K562 (cell line): ENCODE results near the gene THEMIS.

Source experiments
- MAFK ChIP-seq: IDR thresholded peaks from 2 replicates; pipeline ENCODE4 v1.6.1; 2011; ENCODE audit warnings: low read length, improper control_type of control experiment
- TF ChIP-seq, protein P1 (sequence below): conservative IDR thresholded peaks from 2 replicates; pipeline ENCODE4 v1.6.1; 2011; ENCODE audit warnings: low read depth, mild to moderate bottlenecking, low read length; ENCODE audit not compliant: control insufficient read depth
- TF ChIP-seq, protein P2 (sequence below), 2 experiments: fragments of 450-650 bp in 1 of 2; IDR thresholded peaks; 2 replicates each; pipeline ENCODE4 v1.6.1; 2011 to 2017; ENCODE audit warnings: low read depth in 2 of 2, antibody characterized with exemption in 1 of 2, borderline replicate concordance in 1 of 2, low read length in 1 of 2, mild to moderate bottlenecking in 1 of 2, mixed read lengths in 1 of 2; ENCODE audit not compliant: control insufficient read depth in 1 of 2

DNA sequence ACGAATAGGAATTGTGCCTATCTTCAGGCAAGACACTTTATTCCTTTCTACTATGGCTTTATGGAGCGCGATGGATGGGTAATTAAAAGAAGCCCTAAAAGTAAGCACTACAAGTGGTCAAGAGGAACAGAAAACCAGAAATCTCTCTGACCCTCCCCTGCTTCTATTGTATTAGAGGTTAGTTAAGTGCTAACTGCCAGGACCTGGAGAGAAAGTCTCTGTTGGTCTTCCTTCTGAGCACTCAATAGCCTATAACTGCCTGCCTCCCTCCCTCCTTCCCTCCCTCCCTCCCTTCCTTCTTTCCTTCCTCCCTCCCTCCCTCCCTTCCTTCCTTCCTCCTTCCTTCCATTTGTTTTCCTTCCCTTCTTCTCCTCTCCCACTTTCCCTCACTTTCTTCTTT is 190.2 kb downstream of the THEMIS start:
- TF ChIP-seq, protein P1, sequence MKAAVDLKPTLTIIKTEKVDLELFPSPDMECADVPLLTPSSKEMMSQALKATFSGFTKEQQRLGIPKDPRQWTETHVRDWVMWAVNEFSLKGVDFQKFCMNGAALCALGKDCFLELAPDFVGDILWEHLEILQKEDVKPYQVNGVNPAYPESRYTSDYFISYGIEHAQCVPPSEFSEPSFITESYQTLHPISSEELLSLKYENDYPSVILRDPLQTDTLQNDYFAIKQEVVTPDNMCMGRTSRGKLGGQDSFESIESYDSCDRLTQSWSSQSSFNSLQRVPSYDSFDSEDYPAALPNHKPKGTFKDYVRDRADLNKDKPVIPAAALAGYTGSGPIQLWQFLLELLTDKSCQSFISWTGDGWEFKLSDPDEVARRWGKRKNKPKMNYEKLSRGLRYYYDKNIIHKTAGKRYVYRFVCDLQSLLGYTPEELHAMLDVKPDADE, result no peak
- TF ChIP-seq, protein P2, sequence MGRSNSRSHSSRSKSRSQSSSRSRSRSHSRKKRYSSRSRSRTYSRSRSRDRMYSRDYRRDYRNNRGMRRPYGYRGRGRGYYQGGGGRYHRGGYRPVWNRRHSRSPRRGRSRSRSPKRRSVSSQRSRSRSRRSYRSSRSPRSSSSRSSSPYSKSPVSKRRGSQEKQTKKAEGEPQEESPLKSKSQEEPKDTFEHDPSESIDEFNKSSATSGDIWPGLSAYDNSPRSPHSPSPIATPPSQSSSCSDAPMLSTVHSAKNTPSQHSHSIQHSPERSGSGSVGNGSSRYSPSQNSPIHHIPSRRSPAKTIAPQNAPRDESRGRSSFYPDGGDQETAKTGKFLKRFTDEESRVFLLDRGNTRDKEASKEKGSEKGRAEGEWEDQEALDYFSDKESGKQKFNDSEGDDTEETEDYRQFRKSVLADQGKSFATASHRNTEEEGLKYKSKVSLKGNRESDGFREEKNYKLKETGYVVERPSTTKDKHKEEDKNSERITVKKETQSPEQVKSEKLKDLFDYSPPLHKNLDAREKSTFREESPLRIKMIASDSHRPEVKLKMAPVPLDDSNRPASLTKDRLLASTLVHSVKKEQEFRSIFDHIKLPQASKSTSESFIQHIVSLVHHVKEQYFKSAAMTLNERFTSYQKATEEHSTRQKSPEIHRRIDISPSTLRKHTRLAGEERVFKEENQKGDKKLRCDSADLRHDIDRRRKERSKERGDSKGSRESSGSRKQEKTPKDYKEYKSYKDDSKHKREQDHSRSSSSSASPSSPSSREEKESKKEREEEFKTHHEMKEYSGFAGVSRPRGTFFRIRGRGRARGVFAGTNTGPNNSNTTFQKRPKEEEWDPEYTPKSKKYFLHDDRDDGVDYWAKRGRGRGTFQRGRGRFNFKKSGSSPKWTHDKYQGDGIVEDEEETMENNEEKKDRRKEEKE (IDR thresholded peaks at IDR 0.05; ENCODE audit: borderline replicate concordance in 1 of 2, control insufficient read depth in 1 of 2, low read depth in 2 of 2, low read length in 1 of 2), result no peak
- no peak for TF ChIP-seq MAFK
